Measurements from ENCODE around the gene CPHXL2. TPM values are rescaled to one million over a fixed set of nuclear protein-coding genes. Genes with fewer than 3 reads are reported as not detected.

The CPHXL2 gene
- polyA plus RNA-seq, 3 donors = 0.56 TPM; not detected in 2

- H3K27ac ChIP-seq (ENCODE audit: low read depth, low read length) = no peak overlapping the region
- 92 to 98% (median 96%) methylated on average over 2 of the region's 2 CpGs for WGBS, 3 donors
Measured at GRCh38 chr16:75615619-75616018, 61.2 kb downstream of the CPHXL2 start.

GRCh38 chr16:75614066-75614897 lies 62.5 kb downstream of the CPHXL2 start:
- 90 to 95% (median 94%) methylated on average over 4 of the region's 4 CpGs for WGBS, 3 donors
- no peak overlapping the region for H3K27ac ChIP-seq (ENCODE audit: low read depth, low read length)

Other genes with a start within 250 kb of the CPHXL2 start
- gene CFDP1, start 243.5 kb downstream of the CPHXL2 start, polyA plus RNA-seq = 100 to 1,000 TPM in 1 of 3 donors, 10 to 100 TPM in 2; 40.9 to 113 (median 45.5) TPM
- 10 to 100 TPM in 1 of 3 donors, 1 to 10 TPM in 2; 3.3 to 10.7 (median 6.6) TPM for gene TMEM170A, start 212.3 kb downstream of the CPHXL2 start, polyA plus RNA-seq
- gene CHST6, start 181.6 kb downstream of the CPHXL2 start, polyA plus RNA-seq = under 1 TPM; under 0.01 to 0.06 (median 0.04) TPM
- gene CHST5, start 140.9 kb downstream of the CPHXL2 start, polyA plus RNA-seq = not detected
- 1 to 10 TPM; 1.9 to 4.2 (median 3.7) TPM for gene TMEM231, start 120.8 kb downstream of the CPHXL2 start, polyA plus RNA-seq
- 100 to 1,000 TPM in 2 of 3 donors, 10 to 100 TPM in 1; 59.4 to 219 (median 124) TPM for gene GABARAPL2, start 110.6 kb downstream of the CPHXL2 start, polyA plus RNA-seq
- 10 to 100 TPM in 2 of 3 donors, 1 to 10 TPM in 1; 7.5 to 19.9 (median 10.5) TPM for gene ADAT1, start 53.7 kb downstream of the CPHXL2 start, polyA plus RNA-seq
- 100 to 1,000 TPM in 1 of 3 donors, 10 to 100 TPM in 2; 85.6 to 101 (median 85.8) TPM for gene KARS1, start 29.3 kb downstream of the CPHXL2 start, polyA plus RNA-seq
- 10 to 100 TPM; 24.3 to 59.3 (median 52.6) TPM for gene TERF2IP, start 29.2 kb downstream of the CPHXL2 start, polyA plus RNA-seq
- gene DUXB, start 24.5 kb upstream of the CPHXL2 start, polyA plus RNA-seq = not detected
- gene CPHXL, start 49.5 kb upstream of the CPHXL2 start, polyA plus RNA-seq = not detected